SU-DHL-6 (cell line): ENCODE measurements around the gene SUCLG1.

Experiments used
- H2AFZ ChIP-seq: fragments of 200-600 bp; sonication (generic); 2 replicates; pipeline ENCODE4 v1.6.1; 2014; ENCODE audit warnings: low read depth, mild to moderate bottlenecking, moderate library complexity, mixed read lengths, antibody characterized with exemption, low read length; ENCODE audit not compliant: severe bottlenecking
- H3F3A ChIP-seq: fragments of 200-600 bp; shearing (Covaris generic); 2 replicates; pipeline ENCODE4 v1.6.0; 2016; ENCODE audit warnings: antibody characterized with exemption, mild to moderate bottlenecking; ENCODE audit not compliant: insufficient read depth
- H3K27ac ChIP-seq: fragments of 200-600 bp; sonication (generic); 2 replicates; pipeline ENCODE4 v1.5.1; 2016; ENCODE audit warnings: low read depth, mild to moderate bottlenecking, low read length, moderate library complexity, mixed read lengths
- H3K27me3 ChIP-seq: fragments of 200-600 bp; sonication (generic), shearing (Covaris generic); 2 replicates; pipeline ENCODE4 v1.6.0; 2014; ENCODE audit warnings: mild to moderate bottlenecking, low read length
- H3K36me3 ChIP-seq: fragments of 200-600 bp; sonication (generic); 2 replicates; pipeline ENCODE4 v1.6.1; 2014; ENCODE audit warnings: mild to moderate bottlenecking, low read length, mixed read lengths
- H3K4me2 ChIP-seq: fragments of 300-600, 200-600 bp; shearing (Covaris generic), sonication (generic); 2 replicates; pipeline ENCODE4 v1.6.0; 2014; ENCODE audit warnings: low read length, low read depth, mild to moderate bottlenecking; ENCODE audit not compliant: poor library complexity, severe bottlenecking
- H3K4me3 ChIP-seq: fragments of 200-600 bp; sonication (generic); 2 replicates; pipeline ENCODE4 v1.5.1; 2014; ENCODE audit warnings: antibody characterized with exemption, low read length, mild to moderate bottlenecking, mixed read lengths; ENCODE audit not compliant: insufficient read depth, poor library complexity, severe bottlenecking
- H3K79me2 ChIP-seq: fragments of 200-600 bp; sonication (generic); 2 replicates; pipeline ENCODE4 v1.6.1; 2014; ENCODE audit warnings: mild to moderate bottlenecking, low read length, moderate library complexity; ENCODE audit not compliant: insufficient read depth
- H3K9ac ChIP-seq: fragments of 200-600 bp; sonication (generic); 2 replicates; pipeline ENCODE4 v1.7.0; 2014; ENCODE audit warnings: mild to moderate bottlenecking, low read length
- H3K9me2 ChIP-seq: fragments of 200-600 bp; sonication (generic); replicated peaks from 2 replicates; pipeline ENCODE4 v1.6.1; 2014; ENCODE audit warnings: low read length; ENCODE audit not compliant: insufficient read depth
- H3K9me3 ChIP-seq: fragments of 200-600 bp; sonication (generic); 2 replicates; pipeline ENCODE4 v1.6.1; 2014; ENCODE audit warnings: low read length, mixed read lengths; ENCODE audit not compliant: insufficient read depth
- H4K20me1 ChIP-seq: fragments of 200-600 bp; sonication (generic); 2 replicates; pipeline ENCODE4 v1.6.1; 2014; ENCODE audit warnings: low read depth, mild to moderate bottlenecking, antibody characterized with exemption, low read length, moderate library complexity, mixed read lengths
- EZH2phosphoT487 ChIP-seq: fragments of 200-600 bp; sonication (generic), shearing (Covaris generic); conservative IDR thresholded peaks from 2 replicates; pipeline ENCODE4 v1.6.1; 2018; ENCODE audit warnings: mild to moderate bottlenecking, antibody characterized with exemption, low read length, moderate library complexity, mixed read lengths
- TF ChIP-seq, protein P1 (sequence below): fragments of 200-600 bp; sonication (generic); IDR thresholded peaks from one replicate; pipeline ENCODE4 v1.5.1; 2017; ENCODE audit warnings: antibody characterized with exemption, mild to moderate bottlenecking, low read length, moderate library complexity; ENCODE audit not compliant: insufficient read depth, poor library complexity, severe bottlenecking

Gene SUCLG1

DNA sequence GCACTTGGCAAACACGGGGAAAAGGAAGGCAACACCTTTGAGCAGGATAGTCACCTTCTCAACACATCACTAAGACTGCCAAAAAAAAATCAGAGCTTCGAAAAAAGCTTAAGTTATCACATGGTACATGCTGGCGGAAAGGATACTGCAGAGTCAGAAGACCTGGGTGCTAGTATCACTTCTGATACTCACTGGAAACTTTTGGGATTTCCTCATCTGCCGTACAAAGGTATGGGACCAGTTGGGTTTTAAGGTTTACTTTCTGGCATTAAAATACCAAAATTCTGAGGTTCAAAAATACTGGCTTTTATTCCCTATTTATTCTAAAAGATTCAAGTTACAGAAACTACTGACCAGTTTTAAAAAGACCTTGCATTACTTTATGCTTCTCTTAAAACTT lies 2.9 kb downstream of the SUCLG1 start:
- Histone ChIP-seq H3K4me2 (no peak overlapping the region), H3K36me3 (no peaks in the 10 kb centered on the region), H3K9me3 (no peaks in the 10 kb centered on the region), H3F3A (no peaks in the 10 kb centered on the region; the same call in 1 of the 2 replicates), H3K9ac (no peak overlapping the region), H3K27ac (no peak overlapping the region), H2AFZ (no peak overlapping the region), H3K9me2 (no peaks in the 10 kb centered on the region), H3K79me2 (peaks cover 78% of the 10 kb centered on the region), H3K4me3 (no peak overlapping the region), H3K27me3 (no peaks in the 10 kb centered on the region), H4K20me1 (peaks cover 6% of the 10 kb centered on the region; the same call in 1 of the 2 replicates)
- TF ChIP-seq, protein P1, sequence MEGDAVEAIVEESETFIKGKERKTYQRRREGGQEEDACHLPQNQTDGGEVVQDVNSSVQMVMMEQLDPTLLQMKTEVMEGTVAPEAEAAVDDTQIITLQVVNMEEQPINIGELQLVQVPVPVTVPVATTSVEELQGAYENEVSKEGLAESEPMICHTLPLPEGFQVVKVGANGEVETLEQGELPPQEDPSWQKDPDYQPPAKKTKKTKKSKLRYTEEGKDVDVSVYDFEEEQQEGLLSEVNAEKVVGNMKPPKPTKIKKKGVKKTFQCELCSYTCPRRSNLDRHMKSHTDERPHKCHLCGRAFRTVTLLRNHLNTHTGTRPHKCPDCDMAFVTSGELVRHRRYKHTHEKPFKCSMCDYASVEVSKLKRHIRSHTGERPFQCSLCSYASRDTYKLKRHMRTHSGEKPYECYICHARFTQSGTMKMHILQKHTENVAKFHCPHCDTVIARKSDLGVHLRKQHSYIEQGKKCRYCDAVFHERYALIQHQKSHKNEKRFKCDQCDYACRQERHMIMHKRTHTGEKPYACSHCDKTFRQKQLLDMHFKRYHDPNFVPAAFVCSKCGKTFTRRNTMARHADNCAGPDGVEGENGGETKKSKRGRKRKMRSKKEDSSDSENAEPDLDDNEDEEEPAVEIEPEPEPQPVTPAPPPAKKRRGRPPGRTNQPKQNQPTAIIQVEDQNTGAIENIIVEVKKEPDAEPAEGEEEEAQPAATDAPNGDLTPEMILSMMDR: no peak
- no peak for TF ChIP-seq EZH2phosphoT487

DNA sequence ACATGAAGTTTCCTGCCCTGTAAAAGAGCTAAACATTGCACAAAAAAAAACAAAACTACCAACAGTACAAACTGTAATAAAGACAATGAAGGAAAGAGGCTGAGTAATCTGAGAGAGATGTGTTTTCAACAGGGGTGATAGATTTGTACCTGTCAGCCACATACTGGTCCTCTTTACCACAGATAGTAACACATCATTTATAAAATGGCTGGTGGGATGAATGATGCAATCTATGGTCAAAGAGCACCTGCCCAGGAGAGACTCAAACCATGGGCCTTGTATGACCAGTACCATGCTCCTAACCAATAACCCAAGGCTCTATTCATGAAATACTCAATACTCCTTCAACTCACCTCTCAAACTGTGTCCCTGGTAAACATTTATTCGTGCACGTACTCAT lies 4.5 kb downstream of the SUCLG1 start:
- Histone ChIP-seq H3K27me3 (no peaks in the 10 kb centered on the region), H3K9me3 (no peaks in the 10 kb centered on the region), H3K4me3 (no peak overlapping the region), H2AFZ (no peak overlapping the region), H3K79me2 (peaks cover 85% of the 10 kb centered on the region), H3K9ac (no peak overlapping the region), H3K9me2 (no peaks in the 10 kb centered on the region), H3K4me2 (no peak overlapping the region), H4K20me1 (peaks cover 12% of the 10 kb centered on the region; the same call in 1 of the 2 replicates), H3F3A (no peaks in the 10 kb centered on the region), H3K27ac (no peak overlapping the region), H3K36me3 (no peaks in the 10 kb centered on the region)
- TF ChIP-seq, protein P1: no peak
- no peak for TF ChIP-seq EZH2phosphoT487

DNA sequence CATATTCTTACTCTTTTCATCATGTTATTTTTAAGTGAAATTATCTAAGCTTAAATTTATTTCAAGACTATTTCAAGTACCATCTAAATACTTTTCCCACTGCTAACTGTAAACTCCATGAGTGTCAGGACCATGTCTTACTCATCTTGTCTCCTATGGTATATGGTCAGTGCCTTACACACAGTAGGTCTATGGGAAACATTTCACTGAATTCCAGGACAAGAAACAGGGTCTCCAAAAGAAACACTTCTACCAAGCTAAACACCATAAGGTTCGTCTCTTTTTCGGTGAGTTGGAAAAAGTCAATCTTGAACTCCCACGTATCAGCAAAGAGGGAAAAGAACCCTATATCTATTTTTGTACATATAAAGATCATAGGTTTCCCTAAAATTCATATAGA lies 6.5 kb downstream of the SUCLG1 start:
- H3K27me3 ChIP-seq: no peaks in the 10 kb centered on the region
- H3K9me2 ChIP-seq: no peaks in the 10 kb centered on the region
- H3K4me3 ChIP-seq: no peak overlapping the region
- H3K27ac ChIP-seq: no peak overlapping the region
- TF ChIP-seq, protein P1: no peak
- TF ChIP-seq EZH2phosphoT487: no peak
- H4K20me1 ChIP-seq: peaks cover 12% of the 10 kb centered on the region; the same call in 1 of the 2 replicates
- no peak overlapping the region for H2AFZ ChIP-seq
- H3K79me2 ChIP-seq: peaks cover 77% of the 10 kb centered on the region
- H3F3A ChIP-seq: no peaks in the 10 kb centered on the region
- no peaks in the 10 kb centered on the region for H3K9me3 ChIP-seq
- H3K36me3 ChIP-seq: no peaks in the 10 kb centered on the region; the same call in 1 of the 2 replicates
- H3K9ac ChIP-seq: no peak overlapping the region
- no peak overlapping the region for H3K4me2 ChIP-seq
